Sigmoid colon (tissue), 7 donors: ENCODE measurements around the gene ADAMTS12. TPM values are rescaled to one million over a fixed set of nuclear protein-coding genes. Genes with fewer than 3 reads are reported as not detected.

ENCODE experiments used
- DNase-seq: peaks from one replicate; pipeline ENCODE4 v3.0.0-alpha.2; 2019
- H3K27ac ChIP-seq, 4 donors: fragments of 200-600 bp; sonication (generic); one replicate each; pipeline ENCODE4 v1.5.1; 2016 to 2019; ENCODE audit warnings: mild to moderate bottlenecking in 1 of 4
- H3K27me3 ChIP-seq, 3 donors: fragments of 200-600 bp; sonication (generic); one replicate each; pipeline ENCODE4 v1.5.1; 2019; ENCODE audit warnings: mild to moderate bottlenecking in 1 of 3
- H3K36me3 ChIP-seq, 4 donors: fragments of 200-600 bp; sonication (generic); one replicate each; pipeline ENCODE4 v1.5.1; 2016 to 2019
- H3K4me1 ChIP-seq, 4 donors: fragments of 200-600 bp; sonication (generic); one replicate each; pipeline ENCODE4 v1.5.1; 2017 to 2019
- H3K4me3 ChIP-seq, 4 donors: fragments of 200-600 bp; sonication (generic); one replicate each; pipeline ENCODE4 v1.5.1; 2017 to 2019; ENCODE audit warnings: mild to moderate bottlenecking in 2 of 4, moderate library complexity in 1 of 4
- H3K9me3 ChIP-seq, 4 donors: fragments of 200-600 bp in 3 of 4; sonication (generic) in 3 of 4; one replicate each; pipeline versions ENCODE4 v1.5.1 to v1.6.1; 2013 to 2019
- EP300 ChIP-seq, 4 donors: sonication (generic); formaldehyde crosslinking; IDR thresholded peaks; one replicate each; pipeline ENCODE4 v1.6.1; 2017; ENCODE audit warnings: antibody characterized with exemption in 4 of 4
- POLR2A ChIP-seq, 2 donors: fragments of 450-650 bp; IDR thresholded peaks; one replicate each; pipeline ENCODE4 v1.6.1; 2016; ENCODE audit warnings: antibody characterized with exemption in 2 of 2, mild to moderate bottlenecking in 2 of 2, moderate library complexity in 2 of 2
- POLR2AphosphoS5 ChIP-seq, 4 donors: sonication (generic); formaldehyde crosslinking; IDR thresholded peaks; one replicate each; pipeline ENCODE4 v1.6.1; 2017; ENCODE audit warnings: antibody characterized with exemption in 4 of 4
- WGBS, 2 donors: extraction: QIAGEN DNeasy Blood & Tissue Kit; methylation state at CpG; one replicate each; pipeline ENCODE4 v1.1.7; 2013; 5-methylcytosine and 5-hydroxymethylcytosine counted together
- intact Hi-C: fragments of 100-400 bp; cut with DNase I; formaldehyde crosslinking; loops from one replicate; pipeline ENCODE4 v1.15.1; 2023
- polyA plus RNA-seq, 3 donors: library from polyadenylated mRNA; stranded (reverse); fragments of 200-250 nt; gene quantifications; one replicate each; pipeline ENCODE4 v1.2.3, GENCODE V29; 2013
- total RNA-seq, 4 donors: library from RNA; depleted of rRNA; stranded (reverse); fragments of >200 nt; gene quantifications; one replicate each; pipeline ENCODE4 v1.1.0, GENCODE V29; 2016
- TF ChIP-seq, protein P1 (sequence below), 4 experiments: fragments of 450-650 bp in 3 of 4; fragments of 200-600 bp in 1 of 4; IDR thresholded peaks; one replicate each; pipeline ENCODE4 v1.5.1; 2016 to 2019; ENCODE audit warnings: antibody characterized with exemption in 4 of 4, mild to moderate bottlenecking in 3 of 4, moderate library complexity in 2 of 4
- donor health status: healthy with polysubstance abuse.
- donor health status: Bipolar disorder and iron deficiency.
- donor health status: healthy.

ADAMTS12 gene
- total and polyA plus RNA-seq, 7 donors, result 0.42 to 5.4 (median 2.7) TPM; not detected in 1

GRCh38 chr5:33671700-33672291, 220.0 kb downstream of the ADAMTS12 start:
- H3K27ac ChIP-seq, result no peak overlapping the region
- no peak for DNase-seq
- no peak overlapping the region for H3K4me3 ChIP-seq
- intact Hi-C loops, result no loop called here
- H3K27me3 ChIP-seq, result no peaks in the 10 kb centered on the region
- no peaks in the 10 kb centered on the region for H3K4me1 ChIP-seq
- WGBS, 2 donors, result 88 to 97% methylated on average over 1 of the region's 1 CpG
- H3K36me3 ChIP-seq, result no peaks in the 10 kb centered on the region
- TF ChIP-seq, protein P1, sequence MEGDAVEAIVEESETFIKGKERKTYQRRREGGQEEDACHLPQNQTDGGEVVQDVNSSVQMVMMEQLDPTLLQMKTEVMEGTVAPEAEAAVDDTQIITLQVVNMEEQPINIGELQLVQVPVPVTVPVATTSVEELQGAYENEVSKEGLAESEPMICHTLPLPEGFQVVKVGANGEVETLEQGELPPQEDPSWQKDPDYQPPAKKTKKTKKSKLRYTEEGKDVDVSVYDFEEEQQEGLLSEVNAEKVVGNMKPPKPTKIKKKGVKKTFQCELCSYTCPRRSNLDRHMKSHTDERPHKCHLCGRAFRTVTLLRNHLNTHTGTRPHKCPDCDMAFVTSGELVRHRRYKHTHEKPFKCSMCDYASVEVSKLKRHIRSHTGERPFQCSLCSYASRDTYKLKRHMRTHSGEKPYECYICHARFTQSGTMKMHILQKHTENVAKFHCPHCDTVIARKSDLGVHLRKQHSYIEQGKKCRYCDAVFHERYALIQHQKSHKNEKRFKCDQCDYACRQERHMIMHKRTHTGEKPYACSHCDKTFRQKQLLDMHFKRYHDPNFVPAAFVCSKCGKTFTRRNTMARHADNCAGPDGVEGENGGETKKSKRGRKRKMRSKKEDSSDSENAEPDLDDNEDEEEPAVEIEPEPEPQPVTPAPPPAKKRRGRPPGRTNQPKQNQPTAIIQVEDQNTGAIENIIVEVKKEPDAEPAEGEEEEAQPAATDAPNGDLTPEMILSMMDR (IDR thresholded peaks at IDR 0.05), result no peak
- TF ChIP-seq POLR2AphosphoS5 (IDR thresholded peaks at IDR 0.05) (no peak), POLR2A (IDR thresholded peaks at IDR 0.05) (no peak), EP300 (IDR thresholded peaks at IDR 0.05) (no peak)
- no peaks in the 10 kb centered on the region for H3K9me3 ChIP-seq

DNA sequence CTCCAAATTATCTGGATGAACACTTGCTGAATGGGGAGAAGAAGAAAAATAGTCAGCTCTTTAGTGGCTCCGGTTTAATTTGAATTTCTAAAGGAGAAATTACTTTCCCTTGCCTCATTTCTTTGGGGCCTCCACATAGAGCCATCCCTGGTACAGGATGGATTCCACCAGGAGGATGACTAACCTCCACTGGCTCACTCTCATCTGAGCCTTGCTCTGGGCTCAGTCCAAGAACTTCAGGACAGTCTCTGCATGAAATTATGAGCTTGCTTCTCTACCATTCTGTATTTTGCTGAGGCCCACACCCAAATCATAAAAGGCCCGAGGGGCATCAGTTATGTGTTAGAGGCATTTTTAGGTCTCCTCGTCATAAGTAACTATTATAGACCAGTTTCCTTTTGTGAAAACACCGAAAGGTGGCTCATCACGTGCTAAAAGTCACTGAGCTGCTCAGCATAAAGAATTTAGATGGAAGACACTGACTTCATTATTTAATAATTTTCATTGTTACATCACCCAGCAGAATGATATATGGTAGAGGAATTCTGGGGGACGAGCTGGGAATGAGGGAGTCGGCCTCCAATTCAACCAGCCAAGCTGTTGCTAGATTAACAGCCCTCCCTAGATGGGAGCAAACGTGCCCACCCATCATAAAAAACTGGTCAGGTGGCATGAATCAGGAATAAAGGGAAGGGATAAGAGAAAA, 228.9 kb downstream of the ADAMTS12 start:
- no peaks in the 10 kb centered on the region for H3K9me3 ChIP-seq
- H3K4me3 ChIP-seq, result no peak overlapping the region
- no peak overlapping the region for H3K27ac ChIP-seq
- no peaks in the 10 kb centered on the region for H3K36me3 ChIP-seq
- H3K4me1 ChIP-seq, result no peaks in the 10 kb centered on the region
- DNase-seq, result no peak
- intact Hi-C loops, result no loop called here
- no peaks in the 10 kb centered on the region for H3K27me3 ChIP-seq
- TF ChIP-seq POLR2AphosphoS5 (IDR thresholded peaks at IDR 0.05) (no peak), EP300 (IDR thresholded peaks at IDR 0.05) (no peak), POLR2A (IDR thresholded peaks at IDR 0.05) (no peak)
- TF ChIP-seq, protein P1 (IDR thresholded peaks at IDR 0.05), result no peak
- 68 to 83% methylated on average over 8 of the region's 8 CpGs for WGBS, 2 donors

DNA sequence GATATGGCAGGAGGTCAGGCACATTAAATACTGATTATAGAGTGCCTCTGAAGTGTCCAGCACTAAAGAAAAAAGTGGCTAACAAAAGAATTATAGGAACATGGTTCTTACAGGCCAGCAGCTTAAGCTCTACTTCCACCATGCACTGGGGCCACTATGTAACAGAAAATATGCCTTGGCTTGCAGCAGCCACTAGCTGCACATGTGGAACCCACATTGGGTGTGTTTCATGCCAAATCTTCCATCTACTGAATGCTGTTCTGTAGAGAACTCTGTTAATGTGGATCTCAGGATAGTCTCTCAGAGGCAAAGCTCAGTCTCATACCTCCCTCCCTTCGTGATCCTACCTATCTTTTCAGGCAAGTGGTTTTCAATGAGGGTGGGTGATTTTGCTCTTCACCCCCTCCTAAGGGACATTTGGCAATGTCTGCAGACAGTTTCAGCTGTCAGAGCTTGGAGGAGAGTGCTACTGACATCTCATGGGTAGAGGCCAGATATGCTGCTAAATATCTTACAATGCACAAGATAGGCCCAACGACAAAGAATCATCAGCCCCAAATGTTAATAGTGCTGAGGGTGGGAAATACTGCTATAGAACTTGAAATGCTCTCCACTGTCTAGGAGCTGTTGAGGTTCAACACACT, 232.1 kb downstream of the ADAMTS12 start:
- no peak for DNase-seq
- TF ChIP-seq EP300 (IDR thresholded peaks at IDR 0.05), result no peak
- TF ChIP-seq, protein P1 (IDR thresholded peaks at IDR 0.05), result no peak
- Histone ChIP-seq H3K4me3 (no peak overlapping the region), H3K4me1 (no peaks in the 10 kb centered on the region), H3K27me3 (no peaks in the 10 kb centered on the region), H3K9me3 (no peaks in the 10 kb centered on the region), H3K36me3 (no peaks in the 10 kb centered on the region), H3K27ac (no peak overlapping the region)
- intact Hi-C loops, result loop anchor here (10.0 kb wide), 1 partner anchor 275 kb away; the partner anchor contains the start of gene RXFP3
- WGBS, 2 donors, result 71 to 78% methylated on average over 2 of the region's 2 CpGs

DNA sequence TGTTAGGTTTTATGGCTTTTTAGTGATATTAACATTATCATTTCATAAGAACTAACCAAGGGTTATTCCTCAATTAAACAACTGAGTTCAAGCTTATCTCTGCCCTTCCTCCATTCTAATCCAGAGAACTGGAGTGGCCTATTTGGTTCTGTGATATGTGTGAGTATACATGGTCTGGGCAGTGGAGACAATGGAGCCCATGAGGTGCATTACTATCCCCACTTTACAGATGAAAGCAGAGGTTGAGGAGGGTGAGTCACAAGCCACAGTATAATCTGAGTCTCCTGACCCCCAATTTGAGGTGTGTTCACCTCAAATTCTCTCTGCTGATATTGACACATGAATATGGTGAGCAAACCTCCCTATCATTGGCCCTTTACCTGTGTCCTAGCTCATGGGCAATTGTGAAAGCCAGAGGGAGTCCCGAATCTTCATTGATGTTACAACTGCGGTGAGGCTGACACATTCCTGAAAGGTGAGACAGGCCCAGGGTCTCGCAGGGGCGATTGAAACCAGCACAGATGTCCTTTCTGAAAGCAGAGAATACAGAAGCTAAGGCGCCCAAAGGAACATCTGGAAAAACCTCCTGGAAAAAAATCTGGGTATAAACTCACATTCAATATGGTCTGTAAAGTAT, 233.9 kb downstream of the ADAMTS12 start:
- H3K27me3 ChIP-seq, result no peaks in the 10 kb centered on the region
- intact Hi-C loops, result loop anchor here (10.0 kb wide), 1 partner anchor 277 kb away; the partner anchor contains the start of gene RXFP3
- no peak overlapping the region for H3K4me3 ChIP-seq
- WGBS, 2 donors, result 72 to 83% methylated on average over 5 of the region's 5 CpGs
- no peak for DNase-seq
- no peaks in the 10 kb centered on the region for H3K4me1 ChIP-seq
- TF ChIP-seq POLR2A (IDR thresholded peaks at IDR 0.05), result no peak
- TF ChIP-seq, protein P1 (IDR thresholded peaks at IDR 0.05), result no peak
- no peak overlapping the region for H3K27ac ChIP-seq
- no peaks in the 10 kb centered on the region for H3K9me3 ChIP-seq
- H3K36me3 ChIP-seq, result no peaks in the 10 kb centered on the region
